Measurements from ENCODE around the gene TNNC2.
A peak's percentile ranks its signal among the peaks of the same experiment; 100 is the strongest.
"Not testable (repeated sequence)": the region's sequence is repeated elsewhere in the genome, so short reads cannot be mapped to it uniquely, and the experiment has no call there.

The TNNC2 gene

DNA sequence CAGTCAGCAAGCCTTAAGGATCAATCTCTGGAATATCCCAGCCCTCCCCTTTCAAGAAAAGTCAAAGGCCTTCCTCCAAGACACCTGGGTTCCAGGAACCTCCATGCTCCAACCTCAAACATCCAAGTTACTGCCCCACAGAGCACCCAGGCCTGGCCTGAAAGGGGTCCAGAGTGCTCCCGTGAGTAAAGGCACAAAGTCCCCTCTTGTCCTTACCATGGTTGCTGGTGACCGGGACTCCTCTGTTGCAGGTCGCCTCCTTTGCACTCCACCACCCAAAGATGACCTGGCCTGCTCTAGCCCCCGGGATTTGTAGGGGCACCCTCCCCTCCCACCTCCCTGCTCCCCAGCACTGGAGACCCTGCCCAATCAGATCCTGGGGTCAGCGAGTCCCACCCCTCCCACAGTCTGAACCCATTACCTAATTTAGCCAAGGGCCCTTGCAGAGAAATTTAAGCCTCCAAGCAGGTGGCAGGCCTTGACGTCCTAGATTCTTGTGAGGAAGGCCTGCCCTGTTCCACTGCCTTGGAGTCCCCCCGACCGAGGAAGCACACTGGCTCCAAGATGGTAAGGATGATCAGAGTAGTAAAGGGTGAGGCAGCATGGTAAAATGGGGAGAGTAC lies at the start of gene TNNC2:
TSS of gene TNNC2 (minus strand) at position 283 of the 623 bp plus-strand sequence. CDS start at position 219, 64 bp downstream.
- DNase-seq (ENCODE audit: low read depth) = no peak

GRCh38 chr20:45874576-45874975 lies 47.5 kb upstream of the TNNC2 start:
- DNase-seq (ENCODE audit: low read depth) = no peak

DNA sequence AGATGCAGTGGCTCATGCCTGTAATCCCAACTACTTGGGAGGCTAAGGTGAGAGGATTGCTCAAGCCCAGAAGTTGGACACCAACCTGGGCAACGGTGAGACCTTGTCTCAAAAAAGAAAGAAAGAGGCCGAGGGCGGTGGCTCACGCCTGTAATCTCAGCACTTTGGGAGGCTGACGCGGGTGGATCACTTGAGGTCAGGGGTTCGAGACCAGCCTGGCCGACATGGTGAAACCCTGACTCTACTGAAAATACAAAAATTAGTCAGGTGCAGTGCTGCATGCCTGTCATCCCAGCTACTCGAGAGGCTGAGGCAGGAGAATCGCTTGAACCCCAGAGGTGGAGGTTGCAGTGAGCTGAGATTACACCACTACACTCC lies 47.0 kb upstream of the TNNC2 start:
- DNase-seq (ENCODE audit: low read depth) = not testable (repeated sequence)

GRCh38 chr20:45873409-45874103 lies 46.4 kb upstream of the TNNC2 start:
- no peak for DNase-seq (ENCODE audit: low read depth)

DNA sequence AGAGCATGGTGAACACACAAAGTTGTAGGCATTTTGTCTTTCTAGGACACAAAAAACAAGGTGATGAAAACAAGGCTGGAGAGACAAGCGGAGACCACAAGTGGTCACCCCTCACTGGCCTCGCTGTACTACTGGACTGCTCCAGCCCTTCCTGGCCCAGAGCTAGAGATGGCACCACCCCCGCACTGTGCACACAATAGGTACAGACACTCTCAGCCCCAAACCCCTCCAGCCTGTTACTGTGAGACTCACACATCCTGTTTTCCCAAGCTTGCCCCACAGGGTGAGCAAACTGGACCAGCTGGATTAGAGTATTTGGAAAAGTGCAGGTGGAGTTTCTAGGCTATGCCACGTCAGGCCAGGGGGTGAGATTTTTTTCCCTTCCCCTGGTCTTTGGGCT lies 45.5 kb upstream of the TNNC2 start:
- no peak for DNase-seq (ENCODE audit: low read depth)

DNA sequence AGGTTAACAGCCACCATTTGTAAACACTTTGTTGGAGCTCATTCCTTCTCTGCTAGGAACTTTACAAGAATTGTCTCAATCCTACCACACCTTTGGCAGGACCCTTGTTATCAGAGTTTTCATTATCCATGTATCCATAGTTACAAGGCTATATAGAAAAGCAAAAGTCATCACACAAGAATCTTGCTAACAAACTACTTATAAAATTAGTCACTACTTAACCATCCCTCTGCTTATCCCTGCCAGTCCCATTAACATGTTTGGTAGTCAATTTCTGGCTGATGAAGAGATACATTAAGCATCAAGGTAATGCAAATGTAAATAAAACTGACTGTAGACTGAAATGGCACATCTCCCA lies 40.7 kb upstream of the TNNC2 start:
- DNase-seq (ENCODE audit: low read depth) = peak; percentile 75

GRCh38 chr20:45867136-45867818 lies 40.2 kb upstream of the TNNC2 start:
- no peak for DNase-seq (ENCODE audit: low read depth)

DNA sequence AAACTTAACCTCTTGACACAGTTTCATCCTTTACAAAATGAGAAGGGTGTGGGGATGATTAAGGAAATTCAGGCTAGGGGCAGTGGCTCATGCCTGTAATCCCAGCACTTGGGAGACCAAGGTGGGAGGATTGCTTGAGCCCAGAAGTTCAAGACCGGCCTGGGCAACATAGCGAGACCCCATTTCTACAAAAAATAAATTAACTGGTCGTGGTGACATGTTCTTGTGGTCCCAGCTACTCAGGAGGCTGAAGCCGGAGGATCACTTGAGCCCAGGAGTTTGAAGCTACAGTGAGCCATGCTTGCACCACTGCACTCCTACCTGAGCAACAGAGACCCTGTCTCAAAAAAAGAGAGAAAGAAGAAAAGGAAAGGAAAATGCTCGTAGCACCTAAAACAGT lies 39.3 kb upstream of the TNNC2 start:
- DNase-seq (ENCODE audit: low read depth) = no peak

DNA sequence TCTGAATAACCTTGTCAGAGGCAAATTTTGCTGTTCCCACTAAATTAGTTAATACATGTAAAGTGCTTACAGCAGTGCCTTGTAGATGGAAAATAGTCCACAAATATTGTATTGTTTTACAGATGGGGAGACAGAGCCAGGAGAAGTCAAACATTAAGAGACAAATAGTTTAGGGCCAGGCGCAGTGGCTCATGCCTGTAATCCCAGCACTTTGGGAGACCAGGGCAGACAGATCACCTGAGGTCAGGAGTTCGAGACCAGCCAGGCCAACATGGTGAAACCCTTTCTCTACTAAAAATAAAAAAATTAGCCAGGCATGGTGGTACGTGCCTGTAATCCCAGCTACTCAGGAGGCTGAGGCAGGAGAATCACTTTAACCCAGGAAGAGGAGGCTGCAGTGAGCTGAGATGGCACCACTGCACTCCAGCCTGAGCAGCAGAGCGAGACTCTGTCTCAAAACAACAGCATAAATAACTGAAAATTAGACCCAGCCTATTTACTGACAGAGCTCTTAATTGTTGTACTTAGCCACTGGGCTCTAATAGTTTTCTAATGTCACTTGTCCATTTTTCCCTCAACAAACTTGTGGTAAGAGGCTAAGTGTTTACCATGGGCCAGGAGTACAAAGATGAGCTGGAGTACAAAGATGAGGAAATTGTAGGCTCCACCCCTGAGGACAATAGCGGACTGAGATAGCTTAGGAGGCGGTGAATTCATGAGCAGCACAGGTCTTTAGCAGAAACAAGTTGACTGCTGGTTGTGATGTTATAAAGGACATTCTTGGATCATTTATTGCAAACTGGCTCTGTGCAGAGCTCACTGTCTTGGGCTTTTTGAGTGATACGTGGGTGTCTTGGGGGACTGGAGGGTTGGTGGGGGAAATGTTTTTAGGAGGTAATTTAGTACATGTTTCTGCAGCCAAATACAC lies 36.7 kb upstream of the TNNC2 start:
- DNase-seq (ENCODE audit: low read depth) = no peak

GRCh38 chr20:45861221-45862075 lies 34.3 kb upstream of the TNNC2 start:
- DNase-seq (ENCODE audit: low read depth) = no peak

- no peak for DNase-seq (ENCODE audit: low read depth)
Observed at GRCh38 chr20:45860560-45861220, 33.6 kb upstream of the TNNC2 start.

DNA sequence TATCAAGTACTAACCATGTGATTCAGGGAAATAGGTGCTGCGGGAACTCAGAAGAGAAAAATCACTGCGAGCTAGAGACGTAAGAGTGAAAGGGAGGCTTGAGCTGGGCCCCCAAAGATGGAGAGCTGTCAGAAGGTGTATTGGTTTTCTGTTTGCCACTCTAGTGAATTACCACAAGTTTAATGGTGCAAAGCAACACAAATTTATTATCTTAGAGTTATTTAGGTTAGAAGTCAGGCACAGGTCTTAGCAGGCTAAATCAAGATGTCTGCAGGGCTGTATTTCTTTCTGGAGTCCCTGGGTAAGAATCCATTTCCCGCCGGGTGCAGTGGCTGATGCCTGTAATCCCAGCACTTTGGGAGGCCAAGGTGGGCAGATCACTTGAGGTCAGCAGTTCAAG lies 32.8 kb upstream of the TNNC2 start:
- DNase-seq (ENCODE audit: low read depth) = no peak

DNA sequence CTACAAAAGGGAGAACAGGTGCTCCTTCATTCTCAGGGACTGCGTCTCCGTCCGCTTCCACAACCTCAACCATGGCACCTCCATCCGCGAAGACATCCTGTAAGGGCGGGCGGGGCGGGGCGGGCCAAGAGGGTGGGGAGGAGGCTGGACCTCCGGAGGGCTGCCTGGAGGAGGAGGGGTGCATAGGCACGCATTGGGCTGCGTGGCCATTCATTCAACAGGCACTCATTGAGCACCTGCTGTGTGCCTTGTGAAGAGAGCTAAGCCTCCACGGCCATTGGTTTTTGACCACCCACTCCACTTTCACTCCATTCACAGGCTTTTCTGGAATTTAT lies 30.7 kb upstream of the TNNC2 start:
- DNase-seq (ENCODE audit: low read depth) = no peak

GRCh38 chr20:45857114-45857881 lies 30.2 kb upstream of the TNNC2 start, which contains the start of the genes ACOT8 and ZSWIM3:
Gene ACOT8, minus strand, starts transcription at chr20:45857392. Its CDS starts 77 bp downstream, at chr20:45857315.
Gene ZSWIM3, plus strand, starts transcription at chr20:45857614. Its CDS starts 212 bp downstream, at chr20:45857826.
- peak; percentile 100 for DNase-seq (ENCODE audit: low read depth)

- no peak for DNase-seq (ENCODE audit: low read depth)
Observed at GRCh38 chr20:45853484-45853883, 26.4 kb upstream of the TNNC2 start.

- DNase-seq (ENCODE audit: low read depth) = no peak
Observed at GRCh38 chr20:45852326-45852725, 25.2 kb upstream of the TNNC2 start.

DNA sequence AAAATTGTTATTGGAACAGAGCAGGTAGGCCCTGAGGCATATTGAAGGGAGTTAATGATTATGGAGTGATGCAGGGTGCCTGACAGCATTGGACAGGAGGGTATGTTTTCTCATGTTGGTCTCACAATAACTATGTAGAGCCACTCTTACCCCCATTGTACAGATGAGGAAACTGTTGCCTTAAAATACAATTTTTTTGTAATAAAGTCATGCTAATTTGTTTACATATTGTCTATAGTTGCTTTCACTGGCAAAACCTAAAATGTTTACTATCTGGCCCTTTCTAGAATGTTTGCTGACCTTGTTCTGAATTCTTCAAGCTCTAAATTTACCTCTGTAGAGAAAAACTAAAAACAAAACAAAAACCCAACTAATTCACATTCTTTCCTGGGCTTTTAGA lies 24.4 kb upstream of the TNNC2 start:
- no peak for DNase-seq (ENCODE audit: low read depth)

GRCh38 chr20:45850926-45851325 lies 23.8 kb upstream of the TNNC2 start:
- no peak for DNase-seq (ENCODE audit: low read depth)

DNA sequence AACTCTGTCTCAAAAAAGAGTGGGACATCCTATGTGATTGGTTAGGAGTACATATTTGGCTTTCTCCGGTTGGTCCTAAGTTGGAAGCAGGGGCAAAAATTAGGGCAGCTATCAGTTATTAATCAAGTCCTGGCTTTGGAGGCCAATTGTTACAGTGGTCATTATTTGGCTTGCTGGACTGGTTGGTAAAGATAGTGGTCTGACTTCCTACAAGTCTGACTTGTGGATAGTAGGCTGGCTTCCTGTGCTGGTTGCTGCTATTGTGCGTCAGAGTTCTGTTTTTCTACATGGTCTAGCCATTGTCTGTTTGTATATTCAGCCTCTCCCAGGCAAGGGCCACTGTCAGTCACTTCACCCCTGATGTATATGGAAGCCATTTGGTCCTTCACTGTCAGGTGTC lies 23.1 kb upstream of the TNNC2 start:
- no peak for DNase-seq (ENCODE audit: low read depth)

GRCh38 chr20:45848969-45849582 lies 22.0 kb upstream of the TNNC2 start:
- no peak for DNase-seq (ENCODE audit: low read depth)

Measured in HS-5 (cell line).